HEK293 (cell line): Measurements from ENCODE around the gene GALNT13.

Experiments used
- KLF16 ChIP-seq: fragments of 450-650 bp; formaldehyde crosslinking; IDR thresholded peaks from 2 replicates; pipeline ENCODE4 v1.5.1; 2017; ENCODE audit warnings: missing biosample characterization, missing genetic modification characterization
- ZBTB1 ChIP-seq: fragments of 450-650 bp; formaldehyde crosslinking; IDR thresholded peaks from 2 replicates; pipeline ENCODE4 v1.5.1; 2016; ENCODE audit warnings: missing biosample characterization, missing genetic modification characterization
- ZNF214 ChIP-seq: fragments of 450-650 bp; formaldehyde crosslinking; IDR thresholded peaks from 2 replicates; pipeline ENCODE4 v1.5.1; 2017; ENCODE audit warnings: missing biosample characterization, mild to moderate bottlenecking, missing genetic modification characterization, borderline replicate concordance
- ZNF274 ChIP-seq, 2 experiments: fragments of 200-500 bp in 1 of 2; fragments of 450-650 bp in 1 of 2; sonication (Bioruptor generic) in 1 of 2; formaldehyde crosslinking in 1 of 2; IDR thresholded peaks; 2 replicates each; pipeline versions ENCODE4 v1.5.1 to v1.6.1; 2014 to 2016; ENCODE audit warnings: borderline replicate concordance in 1 of 2, inconsistent platforms in 1 of 2, low read length in 1 of 2, missing biosample characterization in 1 of 2, missing genetic modification characterization in 1 of 2
- ZNF335 ChIP-seq: fragments of 450-650 bp; formaldehyde crosslinking; conservative IDR thresholded peaks from 2 replicates; pipeline ENCODE4 v1.5.1; 2016; ENCODE audit warnings: missing biosample characterization, missing genetic modification characterization
- ZNF510 ChIP-seq: fragments of 450-650 bp; formaldehyde crosslinking; IDR thresholded peaks from 2 replicates; pipeline ENCODE4 v1.5.1; 2018; ENCODE audit warnings: mild to moderate bottlenecking, missing genetic modification characterization, missing biosample characterization; ENCODE audit not compliant: insufficient replicate concordance
- ZNF585B ChIP-seq: fragments of 450-650 bp; formaldehyde crosslinking; IDR thresholded peaks from 2 replicates; pipeline ENCODE4 v1.5.1; 2016; ENCODE audit warnings: missing biosample characterization, missing genetic modification characterization
- ZNF596 ChIP-seq: fragments of 450-650 bp; IDR thresholded peaks from 2 replicates; pipeline ENCODE4 v1.5.0; 2018; ENCODE audit warnings: missing biosample characterization, mild to moderate bottlenecking, missing genetic modification characterization, moderate library complexity
- ZNF664 ChIP-seq: fragments of 450-650 bp; formaldehyde crosslinking; IDR thresholded peaks from 2 replicates; pipeline ENCODE4 v1.5.1; 2016; ENCODE audit warnings: missing biosample characterization, missing genetic modification characterization
- ZNF670 ChIP-seq: fragments of 450-650 bp; formaldehyde crosslinking; IDR thresholded peaks from 2 replicates; pipeline ENCODE4 v1.5.1; 2016; ENCODE audit warnings: missing biosample characterization, missing genetic modification characterization, low read depth
- TF ChIP-seq, protein P1 (sequence below): fragments of 450-650 bp; formaldehyde crosslinking; IDR thresholded peaks from 2 replicates; pipeline ENCODE4 v1.5.1; 2016; ENCODE audit warnings: missing biosample characterization, missing genetic modification characterization
- TF ChIP-seq, protein P2 (sequence below): fragments of 450-650 bp; formaldehyde crosslinking; IDR thresholded peaks from 2 replicates; pipeline ENCODE4 v1.5.1; 2016; ENCODE audit warnings: missing biosample characterization, missing genetic modification characterization
- TF ChIP-seq, protein P3 (sequence below): fragments of 450-650 bp; formaldehyde crosslinking; IDR thresholded peaks from 2 replicates; pipeline ENCODE4 v1.5.1; 2016; ENCODE audit warnings: missing biosample characterization, missing genetic modification characterization, borderline replicate concordance
- TF ChIP-seq, protein P4 (sequence below): fragments of 450-650 bp; formaldehyde crosslinking; IDR thresholded peaks from 2 replicates; pipeline ENCODE4 v1.5.1; 2016; ENCODE audit warnings: missing biosample characterization, missing genetic modification characterization

DNA sequence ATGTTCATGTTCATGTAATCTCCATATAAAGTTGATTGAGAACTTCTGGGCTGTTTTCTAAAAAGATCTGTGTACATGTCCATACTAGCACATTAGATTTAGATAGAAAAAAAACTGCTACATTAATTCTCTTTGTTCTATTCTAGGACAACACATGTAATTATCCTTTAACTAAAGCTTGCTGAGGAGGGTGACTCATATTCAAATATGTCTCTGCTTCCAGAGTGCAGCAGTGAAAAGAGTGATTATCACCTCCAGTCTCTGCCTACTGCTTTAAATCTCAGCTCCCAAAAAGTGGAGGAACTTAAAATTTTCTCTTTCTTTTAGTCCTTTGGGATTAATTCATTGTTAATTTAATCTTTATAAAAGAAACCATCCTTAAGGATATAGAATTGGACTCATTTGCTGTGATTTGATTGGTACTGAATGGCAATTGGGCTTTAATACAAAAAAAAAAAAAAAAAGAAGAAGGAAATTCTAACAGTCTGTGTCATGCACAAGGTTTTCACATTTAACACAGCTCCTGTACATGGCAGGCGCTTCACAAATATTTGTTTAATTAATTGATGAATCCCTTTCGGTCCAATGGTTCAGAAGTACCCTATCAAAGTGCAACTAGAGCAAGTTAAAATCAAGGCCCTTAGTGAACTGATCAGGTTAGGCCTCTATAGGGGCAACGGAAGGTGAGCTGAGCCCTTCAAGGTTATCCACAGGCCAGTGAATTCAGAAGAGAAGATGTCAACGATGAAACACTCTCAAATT, 612.8 kb downstream of the GALNT13 start:
- TF ChIP-seq, protein P1, sequence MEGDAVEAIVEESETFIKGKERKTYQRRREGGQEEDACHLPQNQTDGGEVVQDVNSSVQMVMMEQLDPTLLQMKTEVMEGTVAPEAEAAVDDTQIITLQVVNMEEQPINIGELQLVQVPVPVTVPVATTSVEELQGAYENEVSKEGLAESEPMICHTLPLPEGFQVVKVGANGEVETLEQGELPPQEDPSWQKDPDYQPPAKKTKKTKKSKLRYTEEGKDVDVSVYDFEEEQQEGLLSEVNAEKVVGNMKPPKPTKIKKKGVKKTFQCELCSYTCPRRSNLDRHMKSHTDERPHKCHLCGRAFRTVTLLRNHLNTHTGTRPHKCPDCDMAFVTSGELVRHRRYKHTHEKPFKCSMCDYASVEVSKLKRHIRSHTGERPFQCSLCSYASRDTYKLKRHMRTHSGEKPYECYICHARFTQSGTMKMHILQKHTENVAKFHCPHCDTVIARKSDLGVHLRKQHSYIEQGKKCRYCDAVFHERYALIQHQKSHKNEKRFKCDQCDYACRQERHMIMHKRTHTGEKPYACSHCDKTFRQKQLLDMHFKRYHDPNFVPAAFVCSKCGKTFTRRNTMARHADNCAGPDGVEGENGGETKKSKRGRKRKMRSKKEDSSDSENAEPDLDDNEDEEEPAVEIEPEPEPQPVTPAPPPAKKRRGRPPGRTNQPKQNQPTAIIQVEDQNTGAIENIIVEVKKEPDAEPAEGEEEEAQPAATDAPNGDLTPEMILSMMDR (tag by site-specific recombination), result no peak
- TF ChIP-seq ZNF585B (tag by site-specific recombination) (no peak), ZNF274 (IDR thresholded peaks at IDR 0.05; ENCODE audit: low read length) (no peak), ZNF274 (tag by site-specific recombination; IDR thresholded peaks at IDR 0.05; ENCODE audit: borderline replicate concordance) (no peak), ZNF664 (no peak), ZNF214 (tag by site-specific recombination) (no peak), ZNF596 (tag by site-specific recombination) (no peak), KLF16 (tag by site-specific recombination) (no peak), ZNF510 (tag by site-specific recombination) (no peak), ZNF335 (tag by site-specific recombination) (no peak), ZBTB1 (tag by site-specific recombination) (no peak), ZNF670 (tag by site-specific recombination) (no peak)
- TF ChIP-seq, protein P2, sequence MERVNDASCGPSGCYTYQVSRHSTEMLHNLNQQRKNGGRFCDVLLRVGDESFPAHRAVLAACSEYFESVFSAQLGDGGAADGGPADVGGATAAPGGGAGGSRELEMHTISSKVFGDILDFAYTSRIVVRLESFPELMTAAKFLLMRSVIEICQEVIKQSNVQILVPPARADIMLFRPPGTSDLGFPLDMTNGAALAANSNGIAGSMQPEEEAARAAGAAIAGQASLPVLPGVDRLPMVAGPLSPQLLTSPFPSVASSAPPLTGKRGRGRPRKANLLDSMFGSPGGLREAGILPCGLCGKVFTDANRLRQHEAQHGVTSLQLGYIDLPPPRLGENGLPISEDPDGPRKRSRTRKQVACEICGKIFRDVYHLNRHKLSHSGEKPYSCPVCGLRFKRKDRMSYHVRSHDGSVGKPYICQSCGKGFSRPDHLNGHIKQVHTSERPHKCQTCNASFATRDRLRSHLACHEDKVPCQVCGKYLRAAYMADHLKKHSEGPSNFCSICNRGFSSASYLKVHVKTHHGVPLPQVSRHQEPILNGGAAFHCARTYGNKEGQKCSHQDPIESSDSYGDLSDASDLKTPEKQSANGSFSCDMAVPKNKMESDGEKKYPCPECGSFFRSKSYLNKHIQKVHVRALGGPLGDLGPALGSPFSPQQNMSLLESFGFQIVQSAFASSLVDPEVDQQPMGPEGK (tag by site-specific recombination), result no peak
- TF ChIP-seq, protein P3, sequence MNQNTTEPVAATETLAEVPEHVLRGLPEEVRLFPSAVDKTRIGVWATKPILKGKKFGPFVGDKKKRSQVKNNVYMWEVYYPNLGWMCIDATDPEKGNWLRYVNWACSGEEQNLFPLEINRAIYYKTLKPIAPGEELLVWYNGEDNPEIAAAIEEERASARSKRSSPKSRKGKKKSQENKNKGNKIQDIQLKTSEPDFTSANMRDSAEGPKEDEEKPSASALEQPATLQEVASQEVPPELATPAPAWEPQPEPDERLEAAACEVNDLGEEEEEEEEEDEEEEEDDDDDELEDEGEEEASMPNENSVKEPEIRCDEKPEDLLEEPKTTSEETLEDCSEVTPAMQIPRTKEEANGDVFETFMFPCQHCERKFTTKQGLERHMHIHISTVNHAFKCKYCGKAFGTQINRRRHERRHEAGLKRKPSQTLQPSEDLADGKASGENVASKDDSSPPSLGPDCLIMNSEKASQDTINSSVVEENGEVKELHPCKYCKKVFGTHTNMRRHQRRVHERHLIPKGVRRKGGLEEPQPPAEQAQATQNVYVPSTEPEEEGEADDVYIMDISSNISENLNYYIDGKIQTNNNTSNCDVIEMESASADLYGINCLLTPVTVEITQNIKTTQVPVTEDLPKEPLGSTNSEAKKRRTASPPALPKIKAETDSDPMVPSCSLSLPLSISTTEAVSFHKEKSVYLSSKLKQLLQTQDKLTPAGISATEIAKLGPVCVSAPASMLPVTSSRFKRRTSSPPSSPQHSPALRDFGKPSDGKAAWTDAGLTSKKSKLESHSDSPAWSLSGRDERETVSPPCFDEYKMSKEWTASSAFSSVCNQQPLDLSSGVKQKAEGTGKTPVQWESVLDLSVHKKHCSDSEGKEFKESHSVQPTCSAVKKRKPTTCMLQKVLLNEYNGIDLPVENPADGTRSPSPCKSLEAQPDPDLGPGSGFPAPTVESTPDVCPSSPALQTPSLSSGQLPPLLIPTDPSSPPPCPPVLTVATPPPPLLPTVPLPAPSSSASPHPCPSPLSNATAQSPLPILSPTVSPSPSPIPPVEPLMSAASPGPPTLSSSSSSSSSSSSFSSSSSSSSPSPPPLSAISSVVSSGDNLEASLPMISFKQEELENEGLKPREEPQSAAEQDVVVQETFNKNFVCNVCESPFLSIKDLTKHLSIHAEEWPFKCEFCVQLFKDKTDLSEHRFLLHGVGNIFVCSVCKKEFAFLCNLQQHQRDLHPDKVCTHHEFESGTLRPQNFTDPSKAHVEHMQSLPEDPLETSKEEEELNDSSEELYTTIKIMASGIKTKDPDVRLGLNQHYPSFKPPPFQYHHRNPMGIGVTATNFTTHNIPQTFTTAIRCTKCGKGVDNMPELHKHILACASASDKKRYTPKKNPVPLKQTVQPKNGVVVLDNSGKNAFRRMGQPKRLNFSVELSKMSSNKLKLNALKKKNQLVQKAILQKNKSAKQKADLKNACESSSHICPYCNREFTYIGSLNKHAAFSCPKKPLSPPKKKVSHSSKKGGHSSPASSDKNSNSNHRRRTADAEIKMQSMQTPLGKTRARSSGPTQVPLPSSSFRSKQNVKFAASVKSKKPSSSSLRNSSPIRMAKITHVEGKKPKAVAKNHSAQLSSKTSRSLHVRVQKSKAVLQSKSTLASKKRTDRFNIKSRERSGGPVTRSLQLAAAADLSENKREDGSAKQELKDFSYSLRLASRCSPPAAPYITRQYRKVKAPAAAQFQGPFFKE (tag by site-specific recombination), result no peak
- TF ChIP-seq, protein P4, sequence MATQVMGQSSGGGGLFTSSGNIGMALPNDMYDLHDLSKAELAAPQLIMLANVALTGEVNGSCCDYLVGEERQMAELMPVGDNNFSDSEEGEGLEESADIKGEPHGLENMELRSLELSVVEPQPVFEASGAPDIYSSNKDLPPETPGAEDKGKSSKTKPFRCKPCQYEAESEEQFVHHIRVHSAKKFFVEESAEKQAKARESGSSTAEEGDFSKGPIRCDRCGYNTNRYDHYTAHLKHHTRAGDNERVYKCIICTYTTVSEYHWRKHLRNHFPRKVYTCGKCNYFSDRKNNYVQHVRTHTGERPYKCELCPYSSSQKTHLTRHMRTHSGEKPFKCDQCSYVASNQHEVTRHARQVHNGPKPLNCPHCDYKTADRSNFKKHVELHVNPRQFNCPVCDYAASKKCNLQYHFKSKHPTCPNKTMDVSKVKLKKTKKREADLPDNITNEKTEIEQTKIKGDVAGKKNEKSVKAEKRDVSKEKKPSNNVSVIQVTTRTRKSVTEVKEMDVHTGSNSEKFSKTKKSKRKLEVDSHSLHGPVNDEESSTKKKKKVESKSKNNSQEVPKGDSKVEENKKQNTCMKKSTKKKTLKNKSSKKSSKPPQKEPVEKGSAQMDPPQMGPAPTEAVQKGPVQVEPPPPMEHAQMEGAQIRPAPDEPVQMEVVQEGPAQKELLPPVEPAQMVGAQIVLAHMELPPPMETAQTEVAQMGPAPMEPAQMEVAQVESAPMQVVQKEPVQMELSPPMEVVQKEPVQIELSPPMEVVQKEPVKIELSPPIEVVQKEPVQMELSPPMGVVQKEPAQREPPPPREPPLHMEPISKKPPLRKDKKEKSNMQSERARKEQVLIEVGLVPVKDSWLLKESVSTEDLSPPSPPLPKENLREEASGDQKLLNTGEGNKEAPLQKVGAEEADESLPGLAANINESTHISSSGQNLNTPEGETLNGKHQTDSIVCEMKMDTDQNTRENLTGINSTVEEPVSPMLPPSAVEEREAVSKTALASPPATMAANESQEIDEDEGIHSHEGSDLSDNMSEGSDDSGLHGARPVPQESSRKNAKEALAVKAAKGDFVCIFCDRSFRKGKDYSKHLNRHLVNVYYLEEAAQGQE (tag by site-specific recombination), result no peak
